Endothelial cell of umbilical vein (primary cell): ENCODE data around the gene ERO1A. TPM values are rescaled to one million over a fixed set of nuclear protein-coding genes. Genes with fewer than 3 reads are reported as not detected.

Experiments
- BruUV-seq: library from RNA; stranded (reverse); fragments of 400-500 nt; replicated peaks from 2 replicates; lab custom pipeline; 2021; lab: Mats Ljungman, UMichigan
- CTCF ChIA-PET: fragments of 300-600, 350-600 bp; sonication (Branson Sonifier 250); formaldehyde crosslinking; loops from one replicate; lab custom pipeline; 2021; ENCODE audit warnings: antibody characterized with exemption, inconsistent platforms; lab: Charles Lee
- POLR2A ChIA-PET: fragments of 300-600, 350-600 bp; sonication (Branson Sonifier 250); formaldehyde crosslinking; loops from one replicate; lab custom pipeline; 2021; ENCODE audit warnings: antibody characterized with exemption, inconsistent platforms; lab: Charles Lee
- DNase-seq: peaks from one replicate; pipeline ENCODE4 v3.0.0-alpha.2; 2011; ENCODE audit warnings: low read depth, low spot score
- FAIRE-seq: peaks from 2 replicates; lab custom pipeline; 2011; peaks lifted over from hg19 to GRCh38; lab: Jason Lieb, UNC
- H2AFZ ChIP-seq: 2 replicates; pipeline ENCODE4 v1.6.0; 2012; ENCODE audit warnings: low read depth, low read length, control low read depth, inconsistent platforms
- H3K27ac ChIP-seq: 2 replicates; pipeline ENCODE4 v1.5.1; 2011; ENCODE audit warnings: low read depth, mild to moderate bottlenecking, control low read depth, low read length, moderate library complexity; ENCODE audit not compliant: insufficient read depth
- H3K27me3 ChIP-seq, 2 experiments: 2 replicates each; pipeline versions ENCODE4 v1.6.0 to v1.6.1; 2011; ENCODE audit warnings: low read length in 2 of 2, mixed read lengths in 1 of 2; ENCODE audit not compliant: control insufficient read depth in 2 of 2, insufficient read depth in 2 of 2
- H3K36me3 ChIP-seq, 2 experiments: 2 replicates in 1 of 2; 3 replicates in 1 of 2; pipeline ENCODE4 v1.5.1; 2011; ENCODE audit warnings: low read length in 2 of 2, mild to moderate bottlenecking in 1 of 2, moderate library complexity in 1 of 2; ENCODE audit not compliant: control insufficient read depth in 2 of 2, insufficient read depth in 2 of 2; ENCODE audit errors: extremely low read depth in 1 of 2
- H3K4me1 ChIP-seq: 3 replicates; pipeline ENCODE4 v1.5.1; 2011; ENCODE audit warnings: mild to moderate bottlenecking, low read length; ENCODE audit not compliant: control insufficient read depth, insufficient read depth; ENCODE audit errors: extremely low read depth
- H3K4me2 ChIP-seq: 2 replicates; pipeline ENCODE4 v1.6.1; 2011; ENCODE audit warnings: low read length, control low read depth, mixed read lengths; ENCODE audit not compliant: insufficient read depth
- H3K4me3 ChIP-seq, 3 experiments: fragments of 200-600 bp in 1 of 3; sonication (generic), shearing (Covaris generic) in 1 of 3; replicated peaks in 1 of 3; 2 replicates each; pipeline ENCODE4 v1.5.1; 2011 to 2016; ENCODE audit warnings: control low read depth in 3 of 3, low read length in 3 of 3, mild to moderate bottlenecking in 2 of 3, inconsistent platforms in 1 of 3, low read depth in 1 of 3, moderate library complexity in 1 of 3; ENCODE audit not compliant: insufficient read depth in 1 of 3
- H3K79me2 ChIP-seq: 2 replicates; pipeline ENCODE4 v1.6.0; 2012; ENCODE audit warnings: low read length, inconsistent platforms; ENCODE audit not compliant: control insufficient read depth, insufficient read depth
- H3K9ac ChIP-seq: replicated peaks from 2 replicates; pipeline ENCODE3; 2011; ENCODE audit warnings: low read length, control low read depth; ENCODE audit not compliant: insufficient read depth; ENCODE audit errors: extremely low read depth
- H3K9me1 ChIP-seq: replicated peaks from 3 replicates; pipeline ENCODE4 v1.6.0; 2011; ENCODE audit warnings: mild to moderate bottlenecking, low read length; ENCODE audit not compliant: control insufficient read depth, insufficient read depth; ENCODE audit errors: extremely low read depth
- H3K9me3 ChIP-seq: replicated peaks from 2 replicates; pipeline ENCODE4 v1.5.1; 2012; ENCODE audit warnings: low read length, inconsistent platforms; ENCODE audit not compliant: control insufficient read depth, insufficient read depth
- H4K20me1 ChIP-seq: replicated peaks from 2 replicates; pipeline ENCODE3; 2011; ENCODE audit warnings: mild to moderate bottlenecking, low read length; ENCODE audit not compliant: control insufficient read depth, insufficient read depth; ENCODE audit errors: extremely low read depth
- EZH2 ChIP-seq: IDR thresholded peaks from 2 replicates; pipeline ENCODE4 v1.6.1; 2012; ENCODE audit warnings: borderline replicate concordance, low read depth, mild to moderate bottlenecking, moderate library complexity, low read length, inconsistent platforms; ENCODE audit not compliant: severe bottlenecking
- FOS ChIP-seq: IDR thresholded peaks from 2 replicates; pipeline ENCODE4 v1.6.1; 2011; ENCODE audit warnings: mild to moderate bottlenecking, low read length, moderate library complexity, borderline replicate concordance; ENCODE audit not compliant: insufficient read depth
- GATA2 ChIP-seq: IDR thresholded peaks from 2 replicates; pipeline ENCODE4 v1.7.0; 2011; ENCODE audit warnings: low read depth, mild to moderate bottlenecking, moderate library complexity, mixed read lengths, low read length; ENCODE audit not compliant: insufficient read length, insufficient read depth
- JUN ChIP-seq: IDR thresholded peaks from 2 replicates; pipeline ENCODE4 v1.6.1; 2011; ENCODE audit warnings: borderline replicate concordance, low read depth; ENCODE audit not compliant: insufficient read length, insufficient read depth
- MYC ChIP-seq: IDR thresholded peaks from one replicate; pipeline ENCODE4 v1.6.1; 2011; ENCODE audit warnings: mild to moderate bottlenecking, low read depth, low read length
- POLR2A ChIP-seq: IDR thresholded peaks from 2 replicates; pipeline ENCODE4 v1.6.1; 2012; ENCODE audit warnings: low read depth, mild to moderate bottlenecking, control low read depth, low read length
- POLR2AphosphoS5 ChIP-seq: IDR thresholded peaks from 2 replicates; pipeline ENCODE4 v1.6.1; 2012; ENCODE audit warnings: low read depth, mild to moderate bottlenecking, control low read depth, low read length, moderate library complexity; ENCODE audit not compliant: insufficient read depth
- dilution Hi-C: fragments of 300-500 bp; cut with MboI; formaldehyde crosslinking; loops from one replicate; pipeline ENCODE4 v1.15.0; 2019; ENCODE audit warnings: low sequenced_read_pairs; ENCODE audit not compliant: extremely low pct_ligation_motif_present
- intact Hi-C: fragments of 100-400 bp; cut with micrococcal nuclease; formaldehyde crosslinking; loops from one replicate; pipeline ENCODE4 v1.10.0; 2022
- polyA plus RNA-seq, 4 experiments: library from polyadenylated mRNA; depleted of rRNA in 3 of 4; stranded (reverse) in 3 of 4; unstranded in 1 of 4; fragments of >200 nt; gene quantifications; 2 replicates each; pipeline versions ENCODE4 v1.2.1 to v1.2.3, GENCODE V29; 2011 to 2012; ENCODE audit warnings: missing spikeins in 1 of 4
- total RNA-seq: library from RNA; stranded (reverse); gene quantifications from 2 replicates; pipeline ENCODE4 v1.2.3, GENCODE V29; 2021
- TF ChIP-seq, protein P1 (sequence below), 2 donors: IDR thresholded peaks; 1 replicate in 1 of 2; 2 replicates in 1 of 2; pipeline ENCODE4 v1.5.1; 2011; ENCODE audit warnings: low read length in 2 of 2, mild to moderate bottlenecking in 2 of 2, moderate library complexity in 2 of 2, control low read depth in 1 of 2, inconsistent platforms in 1 of 2, low read depth in 1 of 2; ENCODE audit not compliant: insufficient read depth in 1 of 2; ENCODE audit errors: extremely low read depth in 1 of 2
- TF ChIP-seq, protein P2 (sequence below): IDR thresholded peaks from 2 replicates; pipeline ENCODE4 v1.6.1; 2011; ENCODE audit not compliant: insufficient read depth, insufficient read length

The ERO1A gene
- total and polyA plus RNA-seq, 2 donors (not counting 3 experiments of a cell fraction or from before 2014, with no cell fraction given), result 20.7 to 71.4 TPM

DNA sequence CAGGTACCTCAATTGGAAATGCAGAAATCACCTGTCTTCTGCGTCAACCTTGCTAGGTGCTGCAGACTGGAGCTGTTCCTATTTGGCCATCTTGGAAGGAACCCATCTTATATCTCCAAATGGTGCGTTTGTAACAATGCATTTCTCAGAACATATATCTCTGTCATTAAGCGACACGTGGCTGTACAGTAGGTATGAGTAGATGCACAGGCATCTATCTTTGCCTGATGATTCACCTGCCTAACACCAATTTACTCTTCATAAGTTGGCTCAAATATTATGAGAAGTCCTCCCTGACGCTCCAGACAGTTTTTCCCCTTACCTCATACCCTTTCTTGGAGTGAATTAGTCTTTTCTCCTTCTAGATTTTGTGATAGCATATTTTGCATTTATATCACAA is 98.5 kb downstream of the ERO1A start:
- no peak for TF ChIP-seq POLR2AphosphoS5
- TF ChIP-seq EZH2, result no peak
- TF ChIP-seq, protein P1, sequence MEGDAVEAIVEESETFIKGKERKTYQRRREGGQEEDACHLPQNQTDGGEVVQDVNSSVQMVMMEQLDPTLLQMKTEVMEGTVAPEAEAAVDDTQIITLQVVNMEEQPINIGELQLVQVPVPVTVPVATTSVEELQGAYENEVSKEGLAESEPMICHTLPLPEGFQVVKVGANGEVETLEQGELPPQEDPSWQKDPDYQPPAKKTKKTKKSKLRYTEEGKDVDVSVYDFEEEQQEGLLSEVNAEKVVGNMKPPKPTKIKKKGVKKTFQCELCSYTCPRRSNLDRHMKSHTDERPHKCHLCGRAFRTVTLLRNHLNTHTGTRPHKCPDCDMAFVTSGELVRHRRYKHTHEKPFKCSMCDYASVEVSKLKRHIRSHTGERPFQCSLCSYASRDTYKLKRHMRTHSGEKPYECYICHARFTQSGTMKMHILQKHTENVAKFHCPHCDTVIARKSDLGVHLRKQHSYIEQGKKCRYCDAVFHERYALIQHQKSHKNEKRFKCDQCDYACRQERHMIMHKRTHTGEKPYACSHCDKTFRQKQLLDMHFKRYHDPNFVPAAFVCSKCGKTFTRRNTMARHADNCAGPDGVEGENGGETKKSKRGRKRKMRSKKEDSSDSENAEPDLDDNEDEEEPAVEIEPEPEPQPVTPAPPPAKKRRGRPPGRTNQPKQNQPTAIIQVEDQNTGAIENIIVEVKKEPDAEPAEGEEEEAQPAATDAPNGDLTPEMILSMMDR (IDR thresholded peaks at IDR 0.05; ENCODE audit: extremely low read depth in 1 of 2, insufficient read depth in 1 of 2, low read depth in 1 of 2, low read length in 2 of 2), result no peak
- TF ChIP-seq MYC, result no peak
- TF ChIP-seq FOS, result no peak
- no peak for TF ChIP-seq JUN
- no peak for TF ChIP-seq POLR2A
- TF ChIP-seq, protein P2, sequence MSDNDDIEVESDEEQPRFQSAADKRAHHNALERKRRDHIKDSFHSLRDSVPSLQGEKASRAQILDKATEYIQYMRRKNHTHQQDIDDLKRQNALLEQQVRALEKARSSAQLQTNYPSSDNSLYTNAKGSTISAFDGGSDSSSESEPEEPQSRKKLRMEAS, result no peak
- no peak for TF ChIP-seq GATA2
- no peaks in the 10 kb centered on the region for H3K9me1 ChIP-seq
- BruUV-seq, result no TSS peak
- no peaks in the 10 kb centered on the region for H3K9me3 ChIP-seq
- H2AFZ ChIP-seq, result no peak overlapping the region
- H4K20me1 ChIP-seq, result no peaks in the 10 kb centered on the region
- intact Hi-C loops, result no loop called here
- no peaks in the 10 kb centered on the region for H3K27me3 ChIP-seq
- no peaks in the 10 kb centered on the region for H3K36me3 ChIP-seq
- ChIA-PET CTCF (no interaction called here), POLR2A (no interaction called here)
- H3K4me3 ChIP-seq, result no peak overlapping the region
- no peak overlapping the region for H3K4me2 ChIP-seq
- FAIRE-seq, result no peak
- H3K9ac ChIP-seq, result no peak overlapping the region
- dilution Hi-C loops, result no loop called here
- H3K4me1 ChIP-seq, result no peaks in the 10 kb centered on the region
- H3K79me2 ChIP-seq, result no peaks in the 10 kb centered on the region
- DNase-seq, result no peak
- no peak overlapping the region for H3K27ac ChIP-seq
